Subcutaneous adipose tissue (tissue), 4 donors: Measurements from ENCODE around the gene RARRES1. TPM values are rescaled to one million over a fixed set of nuclear protein-coding genes. Genes with fewer than 3 reads are reported as not detected.

Experiments
- total RNA-seq, 4 donors: library from RNA; depleted of rRNA; stranded (reverse); fragments of >200 nt; gene quantifications; one replicate each; pipeline ENCODE4 v1.1.0, GENCODE V29; 2016
- TF ChIP-seq, protein P1 (sequence below): fragments of 450-650 bp; IDR thresholded peaks from one replicate; pipeline ENCODE4 v1.5.1; 2016; ENCODE audit warnings: low read depth, mild to moderate bottlenecking, control low read depth, antibody characterized with exemption, moderate library complexity

The RARRES1 gene
- total RNA-seq, 4 donors from 2014 or later, result 6.2 to 39.9 (median 8.2) TPM

DNA sequence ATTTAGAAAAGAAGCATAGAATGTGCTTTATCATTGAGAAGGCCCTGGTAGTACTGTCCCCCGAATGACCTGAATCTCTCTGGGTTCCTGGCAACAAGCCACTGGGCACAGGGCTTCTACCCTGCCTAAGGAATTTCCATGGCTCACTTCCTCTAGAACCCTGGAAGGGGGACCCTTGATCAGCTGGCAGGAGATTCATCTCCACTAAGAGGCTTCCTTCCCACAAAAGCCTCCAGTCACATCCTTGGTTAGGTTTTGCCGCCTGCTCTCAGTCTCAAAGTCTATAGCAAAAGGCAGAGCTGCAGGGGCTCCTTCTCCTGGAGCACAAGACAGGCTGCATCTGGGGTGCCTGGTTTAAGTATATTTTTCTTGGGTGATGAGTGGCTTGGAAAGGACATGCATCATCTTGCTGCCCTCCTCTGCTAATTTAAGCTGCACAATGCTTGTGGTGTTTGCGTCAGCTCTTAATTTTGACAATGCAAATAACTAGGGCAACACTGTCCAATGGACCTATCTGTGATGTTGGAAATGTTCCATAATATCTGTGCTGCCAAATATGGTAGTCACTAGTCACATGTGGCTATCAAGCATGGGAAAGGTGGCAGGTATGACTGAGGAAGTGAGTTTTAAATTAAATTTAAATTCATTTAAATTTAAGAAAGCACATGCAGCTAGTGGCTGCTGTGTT lies 33.4 kb upstream of the RARRES1 start:
- TF ChIP-seq, protein P1, sequence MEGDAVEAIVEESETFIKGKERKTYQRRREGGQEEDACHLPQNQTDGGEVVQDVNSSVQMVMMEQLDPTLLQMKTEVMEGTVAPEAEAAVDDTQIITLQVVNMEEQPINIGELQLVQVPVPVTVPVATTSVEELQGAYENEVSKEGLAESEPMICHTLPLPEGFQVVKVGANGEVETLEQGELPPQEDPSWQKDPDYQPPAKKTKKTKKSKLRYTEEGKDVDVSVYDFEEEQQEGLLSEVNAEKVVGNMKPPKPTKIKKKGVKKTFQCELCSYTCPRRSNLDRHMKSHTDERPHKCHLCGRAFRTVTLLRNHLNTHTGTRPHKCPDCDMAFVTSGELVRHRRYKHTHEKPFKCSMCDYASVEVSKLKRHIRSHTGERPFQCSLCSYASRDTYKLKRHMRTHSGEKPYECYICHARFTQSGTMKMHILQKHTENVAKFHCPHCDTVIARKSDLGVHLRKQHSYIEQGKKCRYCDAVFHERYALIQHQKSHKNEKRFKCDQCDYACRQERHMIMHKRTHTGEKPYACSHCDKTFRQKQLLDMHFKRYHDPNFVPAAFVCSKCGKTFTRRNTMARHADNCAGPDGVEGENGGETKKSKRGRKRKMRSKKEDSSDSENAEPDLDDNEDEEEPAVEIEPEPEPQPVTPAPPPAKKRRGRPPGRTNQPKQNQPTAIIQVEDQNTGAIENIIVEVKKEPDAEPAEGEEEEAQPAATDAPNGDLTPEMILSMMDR, result no peak

DNA sequence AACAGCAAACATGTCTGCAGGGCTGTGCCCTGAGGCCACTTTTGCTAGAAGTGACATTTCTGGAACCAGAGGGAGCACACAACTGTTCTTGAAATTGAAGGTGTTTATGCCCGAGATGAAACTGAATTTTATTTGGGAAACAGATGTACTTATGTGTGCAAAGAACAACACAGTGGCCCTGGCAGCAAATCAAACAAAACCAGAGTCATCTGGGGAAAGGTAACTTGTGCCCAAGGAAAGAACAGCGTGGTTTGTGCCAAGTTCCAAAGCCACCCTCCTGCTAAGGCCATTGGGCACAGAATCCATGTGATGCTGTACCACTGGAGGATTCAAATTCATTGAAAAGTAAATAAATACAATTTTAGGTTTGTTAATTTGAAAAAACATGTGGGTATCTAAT lies 31.2 kb upstream of the RARRES1 start:
- TF ChIP-seq, protein P1, result no peak

DNA sequence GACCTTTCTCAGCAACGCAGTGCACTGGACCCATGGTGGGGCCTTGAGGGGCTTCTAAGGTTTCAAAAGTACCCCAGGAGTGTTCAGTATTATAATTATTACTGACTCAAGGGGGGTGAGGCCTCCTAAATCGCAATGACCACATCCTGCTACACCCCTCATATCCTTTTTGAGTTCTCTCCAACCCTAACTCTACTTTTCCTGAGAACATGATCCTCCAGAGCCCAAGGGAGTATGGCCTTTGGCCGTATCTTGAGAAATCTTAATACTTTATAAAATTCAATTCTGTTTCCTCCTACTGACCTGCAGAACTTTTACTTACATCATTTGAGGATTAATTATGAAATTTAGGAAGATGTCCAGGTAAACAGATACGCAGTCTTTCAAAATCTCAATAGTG lies 30.4 kb upstream of the RARRES1 start:
- TF ChIP-seq, protein P1, result no peak

DNA sequence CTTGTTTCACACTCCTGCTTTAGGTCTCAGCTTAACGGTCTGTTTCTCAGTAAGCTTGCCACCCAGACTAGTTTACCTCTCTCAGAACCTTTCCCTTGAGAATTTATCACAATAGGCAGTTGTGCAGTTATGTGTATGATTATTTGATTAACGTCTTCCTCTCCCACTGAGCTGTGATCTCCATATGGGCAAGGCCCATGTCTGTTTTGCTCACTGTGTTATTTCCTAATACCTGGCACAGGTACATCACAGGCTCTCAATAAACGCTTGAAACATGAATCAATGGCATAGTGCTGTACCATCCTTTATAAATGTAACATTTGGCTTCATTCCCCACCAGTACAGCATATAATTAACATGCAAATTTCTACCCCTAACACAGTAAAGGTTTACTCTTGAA lies 29.1 kb upstream of the RARRES1 start:
- TF ChIP-seq, protein P1, result no peak

DNA sequence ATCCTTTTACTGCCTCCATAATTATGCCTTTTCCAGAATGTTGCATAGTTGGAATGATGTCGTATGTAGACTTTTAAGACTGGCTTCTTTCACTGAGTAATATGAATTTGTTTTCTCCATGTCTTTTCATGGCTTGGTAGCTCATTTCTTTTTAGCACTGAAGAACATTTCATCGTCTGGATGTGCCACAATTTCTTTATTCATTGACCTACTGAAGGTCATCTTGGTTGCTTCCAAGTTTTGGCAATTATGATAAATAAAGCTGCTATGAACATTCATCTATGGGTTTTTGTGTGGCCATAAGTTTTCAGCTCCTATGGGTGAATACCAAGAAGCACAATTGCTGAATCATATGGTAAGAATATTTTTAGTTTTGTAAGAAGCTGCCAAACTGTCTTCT lies 23.2 kb upstream of the RARRES1 start:
- TF ChIP-seq, protein P1, result no peak

DNA sequence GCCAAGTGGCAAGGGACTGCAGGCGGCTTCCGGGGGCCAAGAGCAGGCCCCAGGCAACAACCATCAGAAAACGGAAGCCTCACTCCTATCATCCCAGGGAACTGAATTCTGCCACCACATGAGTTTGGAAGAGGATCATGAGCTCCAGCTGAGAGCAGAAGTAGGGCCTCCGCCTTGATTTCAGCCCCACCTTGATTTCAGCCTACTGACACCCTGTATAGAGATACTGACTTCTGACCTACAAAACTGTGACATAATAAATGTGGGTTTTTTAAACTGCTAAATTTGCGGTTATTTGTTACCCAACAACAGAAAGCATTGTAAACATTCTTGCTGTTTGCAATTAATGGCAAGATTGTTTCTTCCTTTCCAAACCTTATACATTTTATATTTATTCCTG lies 21.6 kb upstream of the RARRES1 start:
- TF ChIP-seq, protein P1, result no peak

DNA sequence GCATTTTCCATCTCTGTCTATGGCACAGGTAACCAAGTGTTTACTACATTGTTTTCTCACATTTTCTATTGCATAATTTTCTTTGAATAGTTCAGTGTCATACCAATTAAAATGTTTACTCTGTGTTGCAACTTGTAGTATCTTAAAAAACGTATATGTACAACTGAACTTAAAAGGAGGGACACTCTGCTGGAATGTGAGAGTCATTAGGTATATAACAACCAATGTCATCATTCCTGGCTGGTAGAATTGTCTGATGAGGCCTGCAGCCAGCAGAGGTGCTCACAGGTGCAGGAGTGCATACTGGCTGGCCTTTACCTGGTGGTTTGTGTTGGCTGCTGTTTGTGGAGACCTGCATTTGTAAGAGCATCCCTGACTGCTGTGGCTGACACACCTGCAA lies 19.1 kb upstream of the RARRES1 start:
- TF ChIP-seq, protein P1, result no peak
